OCI-LY1 (cell line): ENCODE data around the gene LMTK2.

Experiments used
- H2AFZ ChIP-seq: fragments of 200-600 bp; sonication (generic), shearing (Covaris generic); 2 replicates; pipeline ENCODE4 v1.6.0; 2014; ENCODE audit warnings: antibody characterized with exemption, mild to moderate bottlenecking, low read length
- H3F3A ChIP-seq: fragments of 200-600 bp; sonication (generic), shearing (Covaris generic); 2 replicates; pipeline ENCODE4 v1.6.0; 2014; ENCODE audit warnings: mild to moderate bottlenecking, antibody characterized with exemption, low read length, moderate library complexity; ENCODE audit not compliant: insufficient read depth
- H3K27ac ChIP-seq: fragments of 200-600 bp; sonication (generic); 2 replicates; pipeline ENCODE4 v1.5.1; 2014; ENCODE audit warnings: low read length, mixed run types, mild to moderate bottlenecking, low read depth; ENCODE audit not compliant: poor library complexity, severe bottlenecking
- H3K27me3 ChIP-seq: fragments of 200-600 bp; sonication (generic); 2 replicates; pipeline ENCODE4 v1.6.0; 2014; ENCODE audit warnings: antibody characterized with exemption, mild to moderate bottlenecking, low read length, moderate library complexity; ENCODE audit not compliant: insufficient read depth
- H3K36me3 ChIP-seq: fragments of 200-600 bp; sonication (generic); 2 replicates; pipeline ENCODE4 v1.6.1; 2014; ENCODE audit warnings: mild to moderate bottlenecking, antibody characterized with exemption, low read length, moderate library complexity, mixed read lengths; ENCODE audit not compliant: insufficient read depth
- H3K4me1 ChIP-seq: fragments of 200-600 bp; sonication (generic); 2 replicates; pipeline ENCODE4 v1.5.1; 2014; ENCODE audit warnings: mild to moderate bottlenecking, low read length, moderate library complexity; ENCODE audit not compliant: insufficient read depth, severe bottlenecking
- H3K4me2 ChIP-seq: fragments of 200-600 bp; sonication (generic), shearing (Covaris generic); 2 replicates; pipeline ENCODE4 v1.6.1; 2014; ENCODE audit warnings: low read length
- H3K4me3 ChIP-seq: fragments of 200-600 bp; sonication (generic); 2 replicates; pipeline ENCODE4 v1.5.1; 2014; ENCODE audit warnings: low read length, low read depth, mild to moderate bottlenecking, mixed read lengths; ENCODE audit not compliant: poor library complexity, severe bottlenecking
- H3K79me2 ChIP-seq: fragments of 200-600 bp; shearing (Covaris generic); 2 replicates; pipeline ENCODE4 v1.6.1; 2016; ENCODE audit warnings: mixed run types, low read length, mixed read lengths; ENCODE audit not compliant: insufficient read depth
- H3K9ac ChIP-seq: fragments of 200-600 bp; sonication (generic), shearing (Covaris generic); 2 replicates; pipeline ENCODE4 v1.6.1; 2014; ENCODE audit warnings: mild to moderate bottlenecking, low read length, mixed read lengths
- H3K9me2 ChIP-seq: fragments of 200-600 bp; sonication (generic), shearing (Covaris generic); 2 replicates; pipeline ENCODE4 v1.6.1; 2014; ENCODE audit warnings: low read depth, mild to moderate bottlenecking, low read length, mixed read lengths
- H3K9me3 ChIP-seq: fragments of 200-600 bp; shearing (Covaris generic); 2 replicates; pipeline ENCODE4 v1.6.1; 2014; ENCODE audit warnings: low read length, mixed read lengths
- H4K20me1 ChIP-seq: fragments of 200-600 bp; sonication (generic), shearing (Covaris generic); 2 replicates; pipeline ENCODE4 v1.6.0; 2016; ENCODE audit warnings: mild to moderate bottlenecking, low read length; ENCODE audit not compliant: insufficient read depth
- CTCF ChIP-seq: fragments of 200-600 bp; sonication (generic), shearing (Covaris generic); IDR thresholded peaks from 2 replicates; pipeline ENCODE4 v1.5.1; 2017; ENCODE audit warnings: mild to moderate bottlenecking, antibody characterized with exemption, low read length, moderate library complexity, mixed read lengths
- EZH2 ChIP-seq: fragments of 200-600 bp; sonication (generic), shearing (Covaris generic); IDR thresholded peaks from 2 replicates; pipeline ENCODE4 v1.8.0; 2017; ENCODE audit warnings: borderline replicate concordance, mixed run types, mild to moderate bottlenecking, antibody characterized with exemption, low read length, moderate library complexity, mixed read lengths

LMTK2 gene

GRCh38 chr7:98187138-98187502 is 80.5 kb downstream of the LMTK2 start:
- Histone ChIP-seq H3K27ac (no peak overlapping the region), H3K9ac (no peak overlapping the region), H3F3A (no peaks in the 10 kb centered on the region), H3K4me3 (no peak overlapping the region), H3K4me1 (no peaks in the 10 kb centered on the region), H3K9me3 (peaks cover 13% of the 10 kb centered on the region), H2AFZ (no peak overlapping the region), H3K36me3 (peaks cover 39% of the 10 kb centered on the region), H3K4me2 (no peak overlapping the region), H3K9me2 (no peaks in the 10 kb centered on the region), H4K20me1 (no peaks in the 10 kb centered on the region), H3K79me2 (no peaks in the 10 kb centered on the region), H3K27me3 (no peaks in the 10 kb centered on the region)
- TF ChIP-seq EZH2 (no peak), CTCF (no peak)

DNA sequence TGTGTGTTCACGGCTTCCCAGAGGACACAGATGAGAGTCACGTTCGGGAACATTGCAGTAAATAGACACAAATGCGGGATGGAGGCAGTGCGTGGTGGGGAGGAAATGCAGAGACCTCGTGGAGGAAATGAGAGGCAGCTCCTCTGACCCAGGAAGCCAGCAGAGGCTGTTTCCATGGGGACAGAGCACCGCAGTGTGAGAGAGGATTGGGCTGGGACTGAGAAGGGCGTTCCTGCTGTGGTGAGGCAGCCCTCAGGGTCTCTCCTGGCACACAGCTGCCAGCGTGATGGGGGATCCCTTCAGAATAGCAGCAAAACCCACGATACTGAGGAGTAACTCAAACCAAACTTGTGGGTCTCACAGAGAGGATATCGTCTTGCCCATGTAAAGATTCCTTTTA is 82.9 kb downstream of the LMTK2 start:
- Histone ChIP-seq H2AFZ (no peak overlapping the region), H3K9me3 (peaks cover 13% of the 10 kb centered on the region), H3K9ac (no peak overlapping the region), H3K4me2 (no peak overlapping the region), H3K9me2 (no peaks in the 10 kb centered on the region), H3K4me1 (no peaks in the 10 kb centered on the region), H3K4me3 (no peak overlapping the region), H3K36me3 (peaks cover 64% of the 10 kb centered on the region), H3F3A (no peaks in the 10 kb centered on the region), H3K27ac (no peak overlapping the region), H3K27me3 (no peaks in the 10 kb centered on the region), H3K79me2 (no peaks in the 10 kb centered on the region), H4K20me1 (no peaks in the 10 kb centered on the region)
- TF ChIP-seq CTCF (no peak), EZH2 (no peak)

- H3K79me2 ChIP-seq, result no peaks in the 10 kb centered on the region
- TF ChIP-seq EZH2 (no peak), CTCF (no peak)
- no peaks in the 10 kb centered on the region for H3K27me3 ChIP-seq
- H3K36me3 ChIP-seq, result peaks cover 78% of the 10 kb centered on the region
- H3K4me2 ChIP-seq, result no peak overlapping the region
- no peaks in the 10 kb centered on the region for H3K4me1 ChIP-seq
- no peak overlapping the region for H3K27ac ChIP-seq
- peaks cover 13% of the 10 kb centered on the region for H3K9me3 ChIP-seq
- no peak overlapping the region for H3K4me3 ChIP-seq
- H3K9me2 ChIP-seq, result no peaks in the 10 kb centered on the region
- H3F3A ChIP-seq, result no peaks in the 10 kb centered on the region
- no peak overlapping the region for H2AFZ ChIP-seq
- no peak overlapping the region for H3K9ac ChIP-seq
- no peaks in the 10 kb centered on the region for H4K20me1 ChIP-seq
These were observed 85.2 kb downstream of the LMTK2 start for GRCh38 chr7:98191668-98192431.
